Measurements from ENCODE around the gene LATS1. TPM values are rescaled to one million over a fixed set of nuclear protein-coding genes. Genes with fewer than 3 reads are reported as not detected.

LATS1 gene
- polyA plus RNA-seq, 1 donor from 2014 or later = 12.8 TPM

DNA sequence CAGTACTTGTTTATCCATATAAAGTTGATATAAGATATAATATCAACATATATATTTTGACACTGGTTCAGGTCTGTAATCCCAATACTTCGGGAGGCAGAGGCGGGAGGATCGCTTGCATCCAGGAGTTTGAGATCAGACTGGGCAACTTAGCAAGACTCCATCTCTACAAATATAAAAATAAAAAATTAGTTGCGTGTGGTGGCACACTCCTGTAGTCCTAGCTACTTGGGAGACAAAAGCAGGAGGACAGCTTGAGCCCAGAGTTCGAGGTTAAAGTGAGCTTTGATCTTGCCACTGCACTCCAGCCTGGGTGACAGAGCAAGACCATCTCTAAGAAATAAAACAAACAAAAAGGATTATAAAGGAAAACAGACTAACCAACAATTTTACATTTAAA lies 60.5 kb downstream of the LATS1 start:
- Histone ChIP-seq H3K36me3 (ENCODE audit: insufficient read depth, low read length) (no peaks in the 10 kb centered on the region), H3K9me2 (ENCODE audit: insufficient read depth, low read length) (no peaks in the 10 kb centered on the region), H3K27ac (ENCODE audit: low read length) (no peak overlapping the region), H3K9ac (ENCODE audit: low read length) (no peak overlapping the region), H3F3A (ENCODE audit: insufficient read depth, low read length, poor library complexity, severe bottlenecking) (no peaks in the 10 kb centered on the region), H3K79me2 (replicated peaks; ENCODE audit: insufficient read depth, low read length) (no peaks in the 10 kb centered on the region), H3K4me3 (ENCODE audit: low read length) (no peak overlapping the region), H3K9me3 (ENCODE audit: low read length) (no peaks in the 10 kb centered on the region), H3K27me3 (ENCODE audit: insufficient read depth, low read depth, low read length) (no peaks in the 10 kb centered on the region), H4K20me1 (ENCODE audit: insufficient read depth) (no peaks in the 10 kb centered on the region), H2AFZ (ENCODE audit: low read depth, low read length) (no peak overlapping the region), H3K4me2 (ENCODE audit: low read length) (no peak overlapping the region)
- TF ChIP-seq TAF1 (IDR thresholded peaks at IDR 0.05; ENCODE audit: low read depth) (no peak), SMC3 (conservative IDR thresholded peaks at IDR 0.05; ENCODE audit: poor library complexity) (no peak), RAD21 (conservative IDR thresholded peaks at IDR 0.05) (no peak), MXI1 (conservative IDR thresholded peaks at IDR 0.05; ENCODE audit: poor library complexity, severe bottlenecking) (no peak), EZH2 (IDR thresholded peaks at IDR 0.05; ENCODE audit: borderline replicate concordance, insufficient read depth, low read length, poor library complexity, severe bottlenecking) (no peak), POLR2AphosphoS5 (IDR thresholded peaks at IDR 0.05) (no peak), EP300 (conservative IDR thresholded peaks at IDR 0.05; ENCODE audit: poor library complexity, severe bottlenecking) (no peak), CTCF (IDR thresholded peaks at IDR 0.05; ENCODE audit: poor library complexity, severe bottlenecking) (no peak)
- TF ChIP-seq, protein P1, sequence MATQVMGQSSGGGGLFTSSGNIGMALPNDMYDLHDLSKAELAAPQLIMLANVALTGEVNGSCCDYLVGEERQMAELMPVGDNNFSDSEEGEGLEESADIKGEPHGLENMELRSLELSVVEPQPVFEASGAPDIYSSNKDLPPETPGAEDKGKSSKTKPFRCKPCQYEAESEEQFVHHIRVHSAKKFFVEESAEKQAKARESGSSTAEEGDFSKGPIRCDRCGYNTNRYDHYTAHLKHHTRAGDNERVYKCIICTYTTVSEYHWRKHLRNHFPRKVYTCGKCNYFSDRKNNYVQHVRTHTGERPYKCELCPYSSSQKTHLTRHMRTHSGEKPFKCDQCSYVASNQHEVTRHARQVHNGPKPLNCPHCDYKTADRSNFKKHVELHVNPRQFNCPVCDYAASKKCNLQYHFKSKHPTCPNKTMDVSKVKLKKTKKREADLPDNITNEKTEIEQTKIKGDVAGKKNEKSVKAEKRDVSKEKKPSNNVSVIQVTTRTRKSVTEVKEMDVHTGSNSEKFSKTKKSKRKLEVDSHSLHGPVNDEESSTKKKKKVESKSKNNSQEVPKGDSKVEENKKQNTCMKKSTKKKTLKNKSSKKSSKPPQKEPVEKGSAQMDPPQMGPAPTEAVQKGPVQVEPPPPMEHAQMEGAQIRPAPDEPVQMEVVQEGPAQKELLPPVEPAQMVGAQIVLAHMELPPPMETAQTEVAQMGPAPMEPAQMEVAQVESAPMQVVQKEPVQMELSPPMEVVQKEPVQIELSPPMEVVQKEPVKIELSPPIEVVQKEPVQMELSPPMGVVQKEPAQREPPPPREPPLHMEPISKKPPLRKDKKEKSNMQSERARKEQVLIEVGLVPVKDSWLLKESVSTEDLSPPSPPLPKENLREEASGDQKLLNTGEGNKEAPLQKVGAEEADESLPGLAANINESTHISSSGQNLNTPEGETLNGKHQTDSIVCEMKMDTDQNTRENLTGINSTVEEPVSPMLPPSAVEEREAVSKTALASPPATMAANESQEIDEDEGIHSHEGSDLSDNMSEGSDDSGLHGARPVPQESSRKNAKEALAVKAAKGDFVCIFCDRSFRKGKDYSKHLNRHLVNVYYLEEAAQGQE (IDR thresholded peaks at IDR 0.05; ENCODE audit: borderline replicate concordance) = no peak

GRCh38 chr6:149651056-149651455 lies 66.8 kb downstream of the LATS1 start:
- no peak overlapping the region for H2AFZ ChIP-seq (ENCODE audit: low read depth, low read length)
- no peak for TF ChIP-seq TAF1 (IDR thresholded peaks at IDR 0.05; ENCODE audit: low read depth)
- TF ChIP-seq POLR2AphosphoS5 (IDR thresholded peaks at IDR 0.05) = no peak
- no peak for TF ChIP-seq EZH2 (IDR thresholded peaks at IDR 0.05; ENCODE audit: borderline replicate concordance, insufficient read depth, low read length, poor library complexity, severe bottlenecking)
- TF ChIP-seq CTCF (IDR thresholded peaks at IDR 0.05; ENCODE audit: poor library complexity, severe bottlenecking) = no peak
- TF ChIP-seq RAD21 (conservative IDR thresholded peaks at IDR 0.05) = no peak
- TF ChIP-seq SMC3 (conservative IDR thresholded peaks at IDR 0.05; ENCODE audit: poor library complexity) = no peak
- TF ChIP-seq, protein P1 (IDR thresholded peaks at IDR 0.05; ENCODE audit: borderline replicate concordance) = no peak
- no peak for TF ChIP-seq MXI1 (conservative IDR thresholded peaks at IDR 0.05; ENCODE audit: poor library complexity, severe bottlenecking)
- no peak for TF ChIP-seq EP300 (conservative IDR thresholded peaks at IDR 0.05; ENCODE audit: poor library complexity, severe bottlenecking)
- H3K79me2 ChIP-seq (replicated peaks; ENCODE audit: insufficient read depth, low read length) = peaks cover 10% of the 10 kb centered on the region
- no peaks in the 10 kb centered on the region for H3K27me3 ChIP-seq (ENCODE audit: insufficient read depth, low read depth, low read length)
- no peaks in the 10 kb centered on the region for H4K20me1 ChIP-seq (ENCODE audit: insufficient read depth)
- H3K9me2 ChIP-seq (ENCODE audit: insufficient read depth, low read length) = no peaks in the 10 kb centered on the region
- no peaks in the 10 kb centered on the region for H3K9me3 ChIP-seq (ENCODE audit: low read length)
- no peak overlapping the region for H3K4me3 ChIP-seq (ENCODE audit: low read length)
- H3F3A ChIP-seq (ENCODE audit: insufficient read depth, low read length, poor library complexity, severe bottlenecking) = no peaks in the 10 kb centered on the region
- no peaks in the 10 kb centered on the region for H3K36me3 ChIP-seq (ENCODE audit: insufficient read depth, low read length)
- no peak overlapping the region for H3K9ac ChIP-seq (ENCODE audit: low read length)
- H3K4me2 ChIP-seq (ENCODE audit: low read length) = no peak overlapping the region
- H3K27ac ChIP-seq (ENCODE audit: low read length) = no peak overlapping the region

Data from neural cell (in vitro differentiated cells).